NOMO-1 (cell line): ENCODE results near the gene NBAS.
A peak's percentile ranks its signal among the peaks of the same experiment; 100 is the strongest.

Source experiments
- DNase-seq, 2 experiments: peaks; one replicate each; lab custom pipeline; 2025; ENCODE audit not compliant: unreplicated experiment in 2 of 2; lab: John Stamatoyannopoulos, UW

NBAS gene

DNA sequence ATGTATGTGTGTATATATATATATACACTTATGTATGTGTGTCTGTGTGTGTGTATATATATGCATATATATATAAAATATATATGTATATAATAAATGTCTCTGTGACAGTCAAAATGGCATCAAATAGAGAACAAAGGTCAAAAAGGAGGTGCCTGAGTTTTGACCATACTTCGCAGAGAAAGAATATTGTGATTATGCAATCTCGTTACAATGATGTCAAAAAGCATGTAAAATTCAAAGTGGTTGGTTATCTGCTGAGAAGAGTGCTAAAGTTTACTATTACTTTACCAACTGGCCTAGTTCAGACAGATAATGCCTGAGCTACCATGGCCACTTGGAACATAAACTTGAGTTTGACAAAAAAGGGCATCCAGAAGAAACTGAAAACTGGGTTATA, 375.0 kb downstream of the NBAS start:
- DNase-seq, result no peak

DNA sequence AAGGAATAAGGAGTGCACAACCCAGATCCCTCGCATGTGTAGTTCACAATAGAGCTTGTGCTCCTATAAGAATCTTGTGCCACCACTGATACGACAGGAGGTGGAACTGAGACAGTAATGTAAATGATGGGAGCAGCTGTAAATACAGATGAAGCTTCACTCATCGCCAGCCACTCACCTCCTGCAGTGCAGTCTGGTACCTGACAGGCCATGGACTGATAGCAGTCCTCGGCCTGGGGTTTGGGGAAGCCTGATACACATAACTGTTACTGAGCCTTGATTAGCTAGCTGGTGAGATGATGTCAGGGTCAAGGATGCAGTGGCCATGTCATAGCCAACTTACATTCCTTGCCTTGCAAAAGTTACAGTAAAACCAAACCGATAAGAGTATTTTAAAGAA, 376.6 kb downstream of the NBAS start:
- no peak for DNase-seq

DNA sequence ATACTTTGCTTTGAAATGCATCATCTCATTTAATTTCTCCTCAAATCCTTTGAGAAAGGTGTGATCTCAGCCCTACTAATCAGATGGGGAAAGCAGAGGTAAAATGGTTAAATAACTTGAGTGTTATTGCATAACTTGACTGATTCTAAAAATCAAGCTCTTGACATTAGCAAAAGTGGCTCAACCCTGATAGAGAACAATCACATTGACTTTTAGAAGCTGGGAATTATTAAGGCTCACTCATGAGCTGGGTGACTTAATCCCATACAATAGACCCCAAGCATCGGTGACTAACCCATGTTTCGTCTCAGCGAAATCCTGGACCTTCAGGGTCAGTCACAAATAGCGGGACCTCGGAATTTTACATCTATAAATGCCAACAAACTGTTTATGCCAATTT, 378.9 kb downstream of the NBAS start:
- DNase-seq, result no peak

DNA sequence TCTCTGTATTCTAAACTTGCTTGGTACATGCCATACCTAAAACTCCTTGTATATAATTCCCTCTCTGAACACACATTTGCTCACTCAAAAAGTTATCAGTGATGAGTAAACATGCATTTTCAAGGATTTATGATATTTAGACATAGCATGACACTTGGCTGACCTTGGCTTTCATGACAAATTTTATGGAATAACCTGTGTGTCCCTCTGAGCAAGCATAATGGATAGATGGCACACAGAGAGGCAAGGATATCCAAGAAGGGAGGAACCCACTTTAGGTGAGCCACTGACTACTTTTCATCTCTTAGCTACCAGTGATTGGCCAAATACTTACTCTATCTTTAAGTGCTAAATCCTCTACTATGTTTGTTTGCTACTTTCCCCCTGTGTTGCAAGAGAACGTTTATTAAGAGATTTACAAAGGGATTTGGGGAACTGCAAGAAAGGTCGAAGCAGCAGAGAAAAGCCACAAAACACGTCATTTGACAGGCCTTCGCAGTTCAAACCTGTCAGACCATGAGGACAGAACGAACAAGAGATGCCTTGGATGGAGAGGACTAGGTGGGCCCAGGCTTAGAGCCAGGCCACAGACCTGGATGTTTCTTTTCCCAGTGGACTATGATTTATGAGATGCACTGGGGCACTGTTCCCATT, 379.9 kb downstream of the NBAS start:
- peak in 1 of 2 experiments; percentile 5 for DNase-seq

DNA sequence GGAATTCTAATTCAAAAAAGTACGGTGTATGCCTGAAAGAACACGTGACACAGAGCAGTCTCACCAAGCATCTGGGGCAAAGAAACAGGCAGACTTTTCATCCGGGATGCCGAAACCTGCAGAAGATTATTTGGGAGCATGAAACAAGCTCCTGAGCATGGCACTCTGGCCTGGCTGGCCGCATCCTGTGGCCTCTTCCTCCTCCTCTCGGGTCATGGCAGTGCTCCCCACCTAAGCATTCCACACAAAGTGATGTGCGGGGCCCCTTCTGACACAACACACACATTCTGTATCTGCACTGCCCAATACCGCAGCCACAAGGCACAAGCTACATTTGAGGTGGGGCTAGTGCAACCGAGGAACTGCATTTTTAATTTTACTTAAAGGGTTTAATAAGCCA, 380.8 kb downstream of the NBAS start:
- DNase-seq, result no peak

DNA sequence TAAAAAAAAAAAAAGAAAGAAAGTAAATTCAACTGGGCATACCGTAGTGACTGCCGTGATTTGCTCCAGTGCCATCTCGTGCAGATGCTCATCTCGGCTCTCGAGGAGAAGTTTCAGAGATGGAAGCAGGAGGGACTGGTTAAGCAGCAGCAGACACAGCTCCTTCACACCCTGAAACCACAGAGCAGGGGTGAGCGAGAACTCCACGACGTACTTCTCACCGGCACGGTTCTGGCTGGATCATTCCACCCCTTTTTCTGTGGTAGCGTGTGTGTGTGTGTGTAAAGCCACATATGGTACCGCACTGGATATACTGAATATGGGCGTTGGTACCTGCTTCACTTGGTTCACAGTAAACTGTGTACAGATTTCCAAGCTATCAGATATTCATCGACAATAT, 382.2 kb downstream of the NBAS start:
- DNase-seq, result no peak

DNA sequence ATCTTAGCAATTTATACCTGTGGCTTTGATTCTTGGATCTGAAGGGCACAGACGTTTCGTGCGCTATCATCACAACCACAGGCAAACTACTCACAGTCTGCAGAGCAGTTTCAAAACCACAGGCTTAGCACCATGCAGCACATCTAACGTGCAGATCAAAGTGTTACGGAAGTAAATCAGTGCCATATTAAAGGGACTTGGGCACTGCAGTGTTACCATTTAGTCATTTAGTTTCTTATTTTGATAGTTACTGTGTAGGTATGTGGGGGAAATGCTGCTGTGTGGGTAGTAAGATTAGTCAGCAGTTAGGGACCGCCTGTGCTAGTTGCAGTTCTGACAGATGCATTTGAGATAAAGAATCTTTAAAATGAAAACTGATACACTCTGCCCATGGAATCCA, 384.0 kb downstream of the NBAS start:
- no peak for DNase-seq

DNA sequence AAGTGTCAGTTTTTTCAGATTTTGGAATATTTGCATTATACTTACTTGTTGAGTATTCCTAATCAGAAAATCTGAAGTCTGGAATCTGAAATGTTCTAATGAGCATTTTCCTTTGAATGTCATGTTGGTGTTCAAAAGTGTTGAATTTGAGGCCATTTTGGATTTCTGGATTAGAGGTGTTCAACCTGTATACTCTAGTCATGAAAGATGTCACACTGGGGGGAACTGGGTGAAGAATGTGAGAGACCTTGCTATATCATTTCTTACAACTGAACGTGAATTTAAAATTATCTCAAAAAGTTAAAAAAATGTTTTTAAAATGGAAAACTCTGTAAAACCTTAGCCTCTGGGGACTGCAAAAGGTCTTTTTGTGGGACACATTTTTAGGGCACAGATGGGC, 384.5 kb downstream of the NBAS start:
- no peak for DNase-seq

DNA sequence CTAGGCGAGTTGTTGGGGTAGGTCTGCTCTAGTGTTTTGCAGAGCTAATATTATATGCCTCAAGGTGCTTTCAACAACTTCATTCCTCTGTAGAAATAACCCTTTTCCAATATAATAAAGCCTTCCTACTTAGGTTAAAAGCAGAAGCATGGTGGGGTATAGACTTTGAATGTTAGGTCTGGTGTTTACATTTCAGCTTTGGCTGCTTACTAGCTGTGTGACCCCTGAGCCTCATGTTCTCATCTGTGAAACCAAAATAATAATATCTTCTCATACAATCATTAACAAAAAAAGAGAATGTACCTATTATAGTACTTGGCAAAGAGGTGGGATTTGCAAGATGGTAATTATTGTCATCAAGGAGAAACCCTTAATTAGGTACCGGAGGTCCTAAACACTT, 386.6 kb downstream of the NBAS start:
- no peak for DNase-seq

DNA sequence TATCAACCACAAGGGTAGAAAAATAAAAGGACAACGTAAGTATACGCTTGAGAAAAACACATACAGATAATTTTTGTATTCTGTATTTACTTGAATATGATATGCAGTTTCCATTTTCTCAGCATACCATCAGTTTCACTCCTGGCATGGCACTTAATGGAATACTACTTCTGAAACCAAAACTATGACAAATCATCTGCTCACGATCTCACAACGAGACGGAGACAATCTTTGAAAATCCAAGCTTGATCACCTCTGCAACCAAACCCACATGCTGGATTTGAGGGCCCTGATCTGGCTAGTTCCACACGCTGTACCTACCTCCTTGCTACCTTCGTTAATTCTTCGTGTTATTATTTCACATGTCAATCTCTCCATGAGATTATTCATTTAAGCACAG, 387.6 kb downstream of the NBAS start:
- DNase-seq, result no peak

DNA sequence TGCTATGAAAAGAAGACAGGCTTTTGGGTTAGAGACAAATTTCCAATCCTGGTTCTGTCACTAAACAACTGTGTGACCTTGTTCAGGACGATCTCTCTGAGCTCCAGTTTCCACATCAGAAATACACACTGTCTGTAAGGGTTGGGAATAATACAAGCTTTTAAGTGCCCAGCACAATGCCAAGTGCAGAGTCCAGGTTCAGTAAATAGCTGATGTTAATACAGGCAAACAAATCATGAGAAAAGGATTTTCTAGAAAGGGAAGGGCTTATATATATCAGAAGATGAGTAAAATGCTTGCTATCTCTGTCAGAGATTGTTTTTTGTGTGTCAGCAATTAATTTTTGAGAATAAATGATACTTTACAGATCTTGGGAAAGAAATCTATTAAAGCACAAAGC, 388.3 kb downstream of the NBAS start:
- DNase-seq, result no peak

DNA sequence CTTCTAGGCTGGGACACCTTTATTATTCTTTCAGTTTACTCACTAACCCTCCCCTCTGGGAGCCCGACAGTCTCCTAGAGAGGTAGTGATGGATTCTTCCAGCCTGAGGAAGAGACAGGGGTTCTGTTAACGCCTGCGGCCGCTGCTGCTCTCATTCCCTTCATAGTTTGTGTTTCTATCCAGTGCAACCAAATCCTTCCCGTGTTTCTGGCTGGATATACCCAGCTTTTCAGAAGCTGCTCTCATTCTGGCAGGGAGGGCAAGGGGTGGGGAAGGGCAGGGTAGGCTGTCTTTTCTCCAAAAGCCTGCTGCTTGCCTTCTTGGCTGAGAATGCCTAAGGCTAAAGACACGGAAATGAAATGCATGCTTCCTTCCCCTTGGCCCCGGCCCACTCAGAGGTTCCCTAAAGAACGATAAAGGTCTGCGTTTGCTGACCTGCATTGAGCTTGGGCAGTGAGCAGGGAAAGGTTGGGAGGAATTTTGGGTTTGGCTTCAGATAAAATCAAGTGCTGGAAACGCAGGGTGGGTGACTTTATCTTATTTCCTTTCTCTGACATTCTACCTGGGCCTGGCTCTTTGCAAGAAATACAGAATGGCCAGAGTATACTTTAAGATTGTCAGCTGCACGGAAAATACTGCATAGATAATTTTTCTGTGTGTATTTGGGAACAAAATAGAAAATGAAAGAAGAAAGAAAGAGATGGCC, 390.9 kb downstream of the NBAS start:
- no peak for DNase-seq

DNA sequence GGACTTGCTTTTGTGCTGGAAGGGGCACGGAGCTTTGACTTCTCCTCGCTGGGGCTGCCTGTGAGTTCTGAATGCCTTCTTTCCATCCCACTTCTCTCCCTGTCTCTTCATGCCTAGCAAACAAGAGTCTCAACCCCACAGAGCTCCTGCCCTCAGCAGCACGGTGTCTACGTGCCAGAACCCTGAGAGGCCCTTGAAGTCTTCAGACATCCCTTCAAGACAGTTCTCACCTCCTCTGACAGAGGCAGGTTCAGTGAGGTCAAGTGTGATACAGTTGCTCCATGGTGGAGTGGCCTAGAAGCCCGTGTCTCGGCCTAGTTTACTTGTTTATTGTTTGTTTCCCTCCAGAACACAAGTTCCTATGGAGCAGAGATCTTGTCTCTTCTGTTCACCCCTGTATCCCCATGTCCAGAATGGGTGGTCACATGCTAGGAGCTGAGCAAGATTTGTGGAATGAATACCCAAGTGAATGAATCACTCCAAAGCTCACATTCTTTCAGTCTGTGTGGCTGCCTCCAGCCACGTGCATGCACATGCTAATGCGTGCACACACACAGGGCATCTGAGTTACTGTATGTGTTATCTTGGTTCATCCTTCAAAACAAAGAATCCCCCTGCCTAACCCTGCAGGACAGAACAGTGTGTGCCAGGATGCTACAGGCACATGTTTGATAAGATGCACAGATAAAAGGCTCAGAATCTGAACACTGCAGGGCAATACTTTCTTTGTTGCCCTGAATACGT, 391.6 kb downstream of the NBAS start:
- DNase-seq, result no peak

DNA sequence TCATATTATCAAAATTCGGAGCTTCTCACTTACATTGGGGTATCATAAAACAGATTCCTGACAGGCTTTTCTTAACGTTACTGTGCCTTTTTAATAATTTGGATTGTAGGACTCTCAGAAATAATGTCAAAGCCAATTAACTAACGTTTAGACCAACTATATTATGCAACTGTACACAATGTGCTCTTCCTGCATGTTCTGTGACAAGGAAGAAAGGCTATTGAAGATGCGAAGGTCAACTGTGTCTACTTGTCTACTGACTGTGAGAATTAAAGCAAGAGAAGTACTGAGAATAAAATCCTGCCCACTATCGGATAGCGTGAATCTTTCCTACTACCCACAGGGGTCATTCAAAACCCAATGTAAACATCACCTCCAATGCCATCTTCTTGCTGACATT, 393.0 kb downstream of the NBAS start:
- DNase-seq, result no peak

DNA sequence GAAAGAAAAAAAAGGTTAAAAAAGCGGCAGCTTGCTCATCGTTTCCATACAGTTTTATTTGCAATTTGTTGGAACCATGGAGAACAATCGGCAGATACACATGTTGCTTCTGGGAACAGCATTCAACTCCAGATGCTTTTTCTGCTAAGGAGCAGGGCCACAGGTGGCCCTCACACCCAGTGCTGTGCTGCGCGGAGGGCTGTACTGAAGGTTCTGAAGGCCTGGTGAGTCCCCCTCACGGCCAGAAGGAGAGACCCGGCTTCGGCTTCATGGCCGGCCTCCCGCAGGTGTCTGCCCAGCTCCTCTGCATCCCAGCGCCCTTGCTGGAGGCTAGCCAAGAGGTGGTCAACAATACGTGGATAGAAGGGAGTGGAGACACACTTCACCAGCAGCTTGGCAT, 394.3 kb downstream of the NBAS start:
- DNase-seq, result no peak

DNA sequence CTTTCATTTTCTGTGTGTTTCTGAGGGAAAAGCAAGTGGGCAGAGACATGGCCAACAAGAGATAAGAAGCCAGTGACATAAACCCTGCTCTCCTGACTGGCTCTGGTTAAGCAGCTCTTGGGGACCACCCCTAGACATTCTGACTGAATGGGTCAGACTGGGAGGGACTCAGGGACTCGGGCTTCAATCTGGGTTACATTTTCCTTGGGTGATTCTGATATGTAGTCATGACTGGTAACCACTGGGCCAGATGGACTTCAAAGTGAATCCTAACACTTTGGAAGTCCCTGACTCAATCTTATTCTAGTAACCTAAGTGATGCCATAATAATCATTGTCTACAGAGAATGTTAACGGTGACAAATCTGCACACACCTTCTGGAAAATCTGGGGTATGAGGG, 397.8 kb downstream of the NBAS start:
- no peak for DNase-seq

DNA sequence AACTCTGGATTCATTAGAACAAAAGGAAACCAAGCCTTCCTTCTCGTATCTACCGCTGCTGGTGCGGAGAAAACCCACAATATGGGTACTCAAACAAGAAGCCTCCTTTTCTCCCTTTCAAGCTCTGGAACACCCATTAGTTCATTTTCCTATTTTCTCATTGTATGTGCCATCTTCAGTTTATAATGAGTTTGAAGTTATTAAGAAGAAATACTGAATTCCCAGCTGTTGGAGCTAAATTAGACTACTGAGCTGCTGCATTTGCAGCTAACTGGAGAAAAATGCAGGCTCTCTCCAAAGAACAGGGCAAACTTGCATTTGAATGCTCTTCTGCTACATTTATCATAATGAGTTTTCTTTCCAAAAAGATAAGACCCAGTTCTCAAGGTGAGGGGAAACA, 398.5 kb downstream of the NBAS start:
- no peak for DNase-seq

DNA sequence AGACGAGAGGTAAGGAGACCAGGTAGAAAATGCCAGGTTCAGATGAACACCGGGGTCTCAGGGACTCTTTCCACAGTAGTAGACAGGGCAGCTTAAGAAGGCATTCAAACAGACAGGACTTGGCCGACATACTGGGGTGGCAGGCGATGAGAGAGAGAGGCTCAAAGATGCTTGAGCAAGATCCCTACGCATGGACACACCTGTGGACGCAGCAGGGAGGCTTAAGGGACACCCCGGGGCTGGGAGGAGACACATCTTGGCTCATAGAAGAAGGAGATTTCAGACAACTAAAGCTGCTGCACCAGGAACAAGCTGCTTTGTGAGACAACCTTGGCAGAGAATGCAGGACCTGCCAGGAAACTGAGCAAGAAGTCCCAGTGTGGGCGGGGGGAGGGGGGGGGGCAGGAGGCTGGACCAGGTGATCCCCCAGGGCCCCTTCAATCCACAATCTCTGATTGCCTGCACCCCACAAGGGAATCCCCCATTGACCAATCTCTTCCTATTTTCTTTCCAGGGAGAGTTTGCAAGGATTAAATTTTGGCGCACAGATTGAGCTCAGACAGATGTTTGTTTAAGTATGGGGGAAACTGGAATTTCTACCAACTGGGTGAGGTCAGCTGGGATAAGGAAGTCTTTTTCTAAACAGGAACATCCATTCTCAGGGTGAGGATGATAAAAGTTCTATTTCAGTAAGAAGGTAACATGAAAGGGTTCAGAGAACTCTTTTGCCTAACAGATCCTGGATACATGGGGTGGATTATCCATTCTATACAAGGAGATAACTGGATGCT, 400.7 kb downstream of the NBAS start:
- DNase-seq, result no peak

DNA sequence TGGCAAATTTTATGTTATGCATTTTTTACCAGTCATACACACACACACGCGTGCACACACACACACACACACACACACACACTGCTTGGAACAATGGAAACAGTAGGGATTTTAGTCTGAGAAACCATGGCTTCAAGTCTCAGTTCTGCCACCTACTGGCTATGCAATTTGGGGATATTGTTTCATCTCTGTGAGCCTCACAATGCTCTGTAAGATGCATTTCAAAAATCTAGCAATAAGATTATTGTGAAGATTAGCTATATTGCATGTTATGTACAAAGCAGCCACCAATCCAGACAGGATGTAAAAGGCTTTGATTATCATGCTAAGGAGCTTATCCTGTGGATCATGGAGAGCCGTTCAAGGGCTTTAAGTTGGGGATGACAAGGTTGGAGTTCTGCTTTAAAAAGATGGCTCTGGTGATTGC, 401.4 kb downstream of the NBAS start:
- DNase-seq, result no peak

DNA sequence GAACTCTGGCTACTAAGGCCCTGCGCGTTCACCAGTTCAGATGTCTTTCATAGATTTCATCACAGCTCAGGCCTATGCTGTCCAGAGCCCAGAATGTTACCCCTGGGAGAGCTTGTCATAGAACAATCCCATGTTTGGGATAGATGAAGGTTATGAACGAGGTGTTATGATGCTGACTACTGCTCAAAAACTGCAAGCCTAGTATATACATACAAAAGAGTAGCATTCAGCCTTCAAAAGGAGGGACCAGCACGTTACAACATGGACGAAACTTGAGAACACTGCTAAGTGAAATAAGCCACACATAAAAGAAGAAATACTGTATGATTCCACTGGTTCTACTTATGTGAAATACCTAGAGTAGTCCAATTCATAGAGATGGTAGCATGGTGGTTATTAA, 401.9 kb downstream of the NBAS start:
- no peak for DNase-seq

DNA sequence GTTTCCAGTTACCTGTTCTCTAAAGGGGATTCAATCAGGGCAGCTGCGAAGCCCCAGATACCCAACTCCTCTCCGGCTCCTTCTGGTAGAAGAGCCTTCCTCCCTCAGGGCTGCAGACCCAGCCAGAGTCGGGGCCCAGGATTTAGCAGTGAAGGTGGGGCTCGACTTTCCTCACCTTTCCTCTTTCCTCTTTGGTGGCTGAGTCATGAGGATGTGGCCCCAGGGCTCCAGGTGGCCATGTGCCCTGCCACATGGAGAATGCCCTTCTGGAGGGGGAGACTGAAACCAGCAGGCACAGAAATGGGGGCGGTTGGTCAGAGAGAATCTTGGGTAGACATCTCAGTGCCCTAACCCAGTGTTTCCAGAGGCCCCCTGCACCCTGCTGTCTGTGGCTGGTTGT, 402.6 kb downstream of the NBAS start:
- DNase-seq, result no peak
